Activated CD8-positive, alpha-beta memory T cell treated with anti-CD3 and anti-CD28 coated beads, Interleukin-2, amount 50 U/mL, for 1 hour (primary cell): ENCODE measurements around the gene TFAP2E.

ENCODE experiments used
- DNase-seq: peaks from one replicate; pipeline ENCODE4 v3.0.0-alpha.2; 2020; ENCODE audit errors: extremely low read depth

TFAP2E gene

DNA sequence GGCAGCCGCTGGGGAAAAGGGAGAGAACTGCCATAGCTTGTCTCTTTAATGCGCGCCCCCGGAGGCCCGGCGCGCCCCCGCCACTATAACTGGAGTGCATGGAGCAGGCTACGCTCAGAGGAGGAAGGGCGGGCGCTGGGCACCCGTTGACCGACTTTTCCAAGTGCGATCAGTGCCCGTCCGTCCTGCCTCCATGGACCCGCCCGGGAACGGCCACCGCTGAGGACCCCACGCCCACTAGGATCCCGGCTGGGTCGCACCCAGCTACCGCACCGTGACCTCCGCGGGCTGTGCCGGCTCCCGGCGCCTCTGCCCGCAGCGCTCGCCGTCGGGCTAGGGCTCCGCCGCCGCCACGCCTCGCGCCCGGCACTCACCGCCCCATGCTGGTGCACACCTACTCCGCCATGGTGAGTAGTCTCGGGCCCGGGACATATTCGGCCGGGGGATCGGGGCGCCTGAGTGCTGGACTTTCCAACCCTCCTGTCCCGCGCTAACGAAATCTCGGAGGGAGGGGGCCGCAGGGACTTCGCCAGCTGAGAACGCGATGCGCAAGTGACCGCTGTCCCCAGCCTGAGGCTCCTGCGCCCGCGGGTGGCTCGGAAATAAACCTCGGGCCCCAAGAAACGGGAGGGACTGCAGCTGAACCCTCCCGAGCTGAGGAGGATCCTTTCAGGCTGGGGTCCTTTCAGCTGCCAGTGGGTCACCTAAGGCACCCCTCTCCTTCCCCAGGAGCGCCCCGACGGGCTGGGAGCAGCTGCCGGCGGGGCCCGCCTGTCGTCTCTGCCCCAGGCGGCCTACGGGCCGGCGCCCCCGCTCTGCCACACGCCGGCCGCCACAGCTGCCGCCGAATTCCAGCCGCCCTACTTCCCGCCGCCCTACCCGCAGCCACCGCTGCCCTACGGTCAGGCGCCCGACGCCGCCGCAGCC lies at the start of gene TFAP2E:
Gene TFAP2E, plus strand, starts transcription at position 117 of the 927 bp plus-strand sequence. Its CDS starts 264 bp downstream, at position 381.
- no peak for DNase-seq

DNA sequence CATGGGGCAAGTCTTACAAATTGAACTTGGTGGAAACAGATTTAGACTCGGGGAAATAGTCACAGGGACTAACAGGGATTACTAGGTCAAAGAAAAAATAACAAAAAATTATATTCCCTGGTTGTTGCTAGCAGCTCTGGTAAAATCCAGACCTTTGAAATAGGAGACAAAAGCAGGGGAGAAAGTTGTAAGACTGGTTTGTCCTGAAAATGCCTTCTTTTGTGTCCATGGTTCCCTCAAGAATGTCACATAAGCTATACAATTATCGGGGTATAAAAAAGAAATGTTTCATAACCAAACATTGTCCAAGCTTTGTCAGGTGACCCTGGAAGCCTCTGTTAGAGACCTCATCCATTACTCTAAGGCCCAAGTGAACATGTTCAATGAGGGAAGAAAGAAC lies 49.0 kb upstream of the TFAP2E start:
- DNase-seq, result no peak

DNA sequence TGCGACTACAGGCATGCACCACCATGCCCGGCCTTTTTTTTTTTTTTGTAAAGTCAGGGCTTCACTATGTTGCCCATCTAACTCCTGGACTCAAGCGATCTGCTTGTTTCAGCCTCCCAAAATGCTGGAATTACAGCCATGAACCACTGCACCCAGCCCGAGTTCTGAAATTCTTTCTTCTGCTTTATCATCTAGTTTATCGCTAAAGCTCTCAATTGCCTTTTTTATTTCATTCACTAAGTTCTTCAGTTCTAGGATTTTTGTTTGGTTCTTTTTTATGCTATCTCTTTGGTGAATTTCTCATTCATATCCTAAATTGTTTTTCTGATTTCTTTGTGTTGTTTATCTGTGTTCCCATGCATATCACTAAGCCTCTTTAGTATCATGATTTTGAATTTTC lies 42.9 kb upstream of the TFAP2E start:
- DNase-seq, result no peak

DNA sequence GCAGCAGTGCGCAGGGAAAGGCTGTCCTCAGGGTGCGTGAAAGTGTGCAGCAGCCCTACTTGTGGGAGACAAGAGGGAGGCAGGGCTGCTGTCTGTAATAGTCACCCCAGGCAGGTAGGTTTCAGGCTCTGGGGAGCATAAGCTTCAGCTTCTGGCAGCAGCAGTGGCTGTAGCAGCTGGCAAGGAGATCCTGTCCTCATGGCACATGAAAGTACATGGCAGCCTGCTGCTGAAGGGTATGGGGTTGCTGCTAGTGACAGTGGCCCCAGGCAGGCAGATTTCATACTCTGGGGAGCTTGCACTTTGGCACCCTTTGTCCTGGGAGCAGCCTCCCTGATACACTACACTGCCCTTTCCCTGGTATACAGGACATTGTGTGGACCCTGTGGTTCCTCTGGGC lies 42.2 kb upstream of the TFAP2E start:
- no peak for DNase-seq

DNA sequence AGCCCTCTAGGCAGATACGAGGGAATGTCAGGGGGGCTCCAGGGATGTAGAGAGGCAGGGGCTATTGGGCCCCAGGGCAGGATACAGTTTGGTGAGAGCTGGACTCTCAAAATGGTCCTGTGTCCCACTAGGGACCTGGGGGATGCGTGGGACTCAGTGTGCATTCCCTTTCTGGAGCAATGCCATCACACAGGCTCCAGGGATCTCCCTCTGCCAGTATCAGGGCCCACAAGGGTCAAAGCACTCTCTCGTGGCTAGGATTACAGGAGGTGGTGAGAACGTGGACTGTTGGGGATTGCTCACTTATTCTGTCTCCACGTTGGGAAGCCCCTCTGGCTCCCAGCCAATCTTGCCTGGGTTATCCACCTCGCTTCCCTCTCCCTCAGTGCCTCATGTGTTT lies 41.7 kb upstream of the TFAP2E start:
- no peak for DNase-seq

DNA sequence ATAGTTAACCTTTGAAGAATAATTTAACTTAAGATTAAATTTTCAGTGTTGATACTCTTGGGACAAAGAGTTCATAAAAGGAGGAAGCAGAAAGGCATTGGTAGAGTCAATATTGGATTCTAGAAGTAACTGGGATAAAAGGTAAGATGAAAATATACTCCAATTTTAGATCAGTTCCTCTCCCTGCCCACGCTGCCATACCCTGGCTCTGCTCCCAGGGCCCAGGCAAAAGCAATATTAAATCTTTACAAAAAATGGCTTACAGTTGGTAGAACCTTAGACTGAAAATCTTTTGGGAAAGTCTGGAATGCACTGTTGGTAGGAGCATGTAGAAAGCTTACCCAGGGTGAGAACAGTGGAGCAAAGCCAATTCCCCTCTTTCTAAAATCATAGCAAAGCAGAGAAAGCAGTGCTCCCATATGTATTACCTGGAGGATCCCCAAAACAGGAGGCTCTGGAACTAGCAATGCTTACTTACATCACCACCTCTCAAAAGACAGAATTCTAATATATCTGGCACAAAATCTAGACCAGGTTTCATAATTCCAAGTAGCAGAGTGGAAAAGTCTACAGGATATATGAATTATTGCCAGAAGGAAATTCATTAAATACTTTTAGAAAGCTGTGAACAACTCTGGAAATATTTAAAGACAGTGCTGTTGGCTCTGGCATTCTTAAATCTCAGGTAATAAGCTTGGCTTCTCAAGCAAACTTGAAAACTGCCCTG lies 40.5 kb upstream of the TFAP2E start:
- DNase-seq, result no peak

DNA sequence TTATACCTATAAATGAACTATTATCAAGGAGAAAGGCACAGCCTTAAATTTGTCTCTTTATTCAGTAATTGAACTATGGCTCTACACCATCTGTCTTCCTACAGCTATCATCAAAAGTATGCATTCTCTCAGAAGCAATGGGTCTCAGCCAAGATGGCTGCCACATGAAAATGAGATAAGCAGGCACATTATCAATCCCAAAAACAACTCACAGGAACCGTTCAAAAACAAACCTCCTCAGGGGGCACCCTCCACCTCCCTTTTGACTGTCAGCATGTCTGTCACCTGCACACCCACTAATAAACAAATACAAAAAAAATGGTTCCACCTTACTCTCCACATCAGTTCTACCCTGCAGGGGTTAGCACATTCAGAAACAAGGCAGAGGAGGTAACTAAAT lies 39.5 kb upstream of the TFAP2E start:
- DNase-seq, result no peak

DNA sequence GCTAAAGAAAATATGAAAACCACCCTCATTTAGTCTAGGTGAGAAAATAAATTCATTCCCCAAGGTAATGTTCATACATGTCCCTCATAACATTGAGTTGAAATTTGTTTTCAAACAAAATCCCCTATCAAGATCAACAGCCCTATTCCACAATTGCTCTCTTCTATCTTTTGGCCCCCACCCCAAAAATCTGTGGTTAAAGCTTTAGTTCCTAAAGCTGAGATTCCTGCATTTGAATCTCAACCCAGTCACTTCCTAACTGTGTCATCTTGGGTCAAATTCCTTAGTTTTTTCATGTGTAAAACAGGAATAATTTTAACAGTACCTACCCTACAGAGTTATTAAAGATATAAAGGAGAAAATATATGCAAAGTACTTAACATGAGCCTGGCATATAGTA lies 37.9 kb upstream of the TFAP2E start:
- DNase-seq, result no peak

DNA sequence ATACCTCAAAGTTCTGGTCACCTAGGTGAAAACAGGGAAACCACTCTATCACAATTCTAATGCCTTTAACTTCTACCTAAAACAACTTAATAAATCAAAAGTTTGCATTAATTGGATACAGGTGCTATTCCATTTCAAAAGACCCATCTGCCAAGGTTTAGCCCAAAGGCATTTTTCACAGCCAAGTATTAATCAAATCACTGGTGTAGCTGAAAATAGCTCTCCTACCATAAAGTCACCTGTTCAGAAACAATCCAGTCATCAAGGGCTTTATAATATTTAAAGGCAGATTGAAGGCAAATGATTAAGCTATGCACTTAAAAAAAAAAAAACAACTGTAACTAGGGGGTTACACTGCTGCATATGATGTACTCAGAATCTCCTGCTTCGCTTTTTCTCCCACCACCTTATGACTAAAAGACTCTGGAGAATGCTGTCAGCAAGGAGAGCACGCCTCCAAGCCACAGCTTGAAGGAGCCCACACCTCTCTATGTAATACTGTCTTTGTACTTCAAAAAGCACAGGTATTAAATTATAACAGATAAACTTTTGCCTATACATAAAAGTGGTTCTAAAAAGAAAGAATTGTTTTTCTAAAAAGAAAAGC lies 36.5 kb upstream of the TFAP2E start:
- no peak for DNase-seq

DNA sequence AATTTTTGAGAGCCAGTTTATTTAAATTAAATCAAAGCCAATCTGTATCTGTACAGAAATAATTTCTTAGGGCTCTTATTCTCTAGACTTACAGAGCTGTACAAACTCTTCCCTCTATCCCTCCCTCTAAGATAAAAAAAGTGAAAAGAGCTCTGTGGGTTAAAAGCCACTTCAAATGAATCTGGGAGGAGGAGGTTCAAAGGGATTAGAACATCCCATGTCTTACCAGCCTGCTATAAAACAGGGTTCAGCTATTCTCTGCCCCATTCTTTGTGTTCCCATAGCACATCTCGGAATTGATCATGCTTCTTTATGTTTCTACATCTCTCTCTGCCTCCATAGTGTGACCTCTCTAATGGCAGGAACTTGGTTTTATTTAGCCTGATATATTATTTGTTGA lies 35.3 kb upstream of the TFAP2E start:
- no peak for DNase-seq

DNA sequence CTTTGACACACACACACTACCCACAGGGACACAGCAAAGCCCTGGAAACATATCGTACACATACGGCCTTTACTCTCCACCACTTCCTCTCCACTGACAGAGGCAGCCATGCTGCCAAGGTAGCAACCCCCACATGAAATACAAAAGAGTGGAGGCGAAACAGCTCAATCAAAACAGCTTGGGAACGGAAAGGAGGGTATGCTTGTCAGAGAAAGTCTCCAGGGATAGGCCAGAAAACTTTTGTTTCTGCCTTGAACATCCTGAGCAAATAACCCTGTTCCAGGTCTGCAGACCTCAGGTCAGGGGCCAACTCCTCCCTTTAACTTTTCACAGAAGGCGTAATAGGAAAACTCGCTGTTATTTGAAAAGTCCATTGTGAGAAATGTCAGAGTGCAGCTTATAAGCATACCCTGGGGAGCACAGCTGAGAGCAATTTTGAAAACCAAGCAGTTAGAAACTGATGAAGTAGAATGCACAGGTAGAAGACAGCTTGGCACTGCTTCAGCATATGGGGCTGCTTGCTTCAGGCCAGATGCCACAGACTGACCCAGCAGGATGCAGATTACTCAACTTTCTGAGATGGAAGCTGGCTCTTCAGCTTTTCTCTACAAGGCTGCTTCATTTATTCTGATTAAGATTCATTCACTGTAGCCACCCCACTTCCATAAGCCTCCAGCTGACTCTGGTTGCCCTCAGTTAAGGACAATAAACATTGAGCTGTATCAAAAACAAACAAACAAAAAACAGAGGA lies 33.9 kb upstream of the TFAP2E start:
- DNase-seq, result no peak

DNA sequence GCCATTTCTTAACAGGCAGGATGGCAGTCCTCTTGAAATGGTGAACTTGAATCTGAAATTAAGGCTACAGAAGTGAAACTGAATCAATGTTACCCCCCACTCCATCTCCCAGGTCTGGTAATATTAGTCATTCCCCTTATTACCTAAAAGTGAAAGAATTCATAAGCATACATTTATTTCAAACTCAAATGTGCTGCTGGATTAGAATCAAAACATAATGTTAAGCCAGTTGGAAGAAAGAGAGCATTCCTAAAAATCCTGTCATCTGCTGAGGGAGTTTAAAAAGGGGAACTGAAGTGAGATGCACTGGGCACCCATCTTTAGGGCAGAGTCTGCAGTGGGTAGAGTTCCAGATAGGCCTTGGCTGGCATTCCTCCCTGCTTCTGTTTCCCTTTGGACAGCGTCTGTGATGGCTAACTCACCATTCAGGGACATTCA lies 33.3 kb upstream of the TFAP2E start:
- no peak for DNase-seq

DNA sequence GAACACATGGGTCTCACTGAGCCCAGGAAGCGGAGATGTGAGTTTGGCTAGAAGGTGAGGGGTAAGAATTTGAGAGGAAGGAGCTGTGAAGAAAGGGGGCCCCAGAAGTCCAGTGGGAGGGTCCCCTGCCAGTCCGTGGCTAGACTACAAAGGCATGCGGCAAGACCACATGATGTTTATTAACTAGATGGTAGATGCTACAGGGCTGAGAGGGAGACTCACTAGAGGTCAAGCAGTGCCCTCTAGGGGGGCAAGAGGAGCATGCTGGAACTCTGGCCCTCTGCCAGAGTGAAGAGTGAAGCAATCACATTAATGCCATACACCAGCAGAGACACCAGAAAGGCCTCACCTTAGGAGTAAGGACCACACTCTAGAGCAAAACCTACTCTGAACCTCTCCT lies 28.1 kb upstream of the TFAP2E start:
- DNase-seq, result no peak

DNA sequence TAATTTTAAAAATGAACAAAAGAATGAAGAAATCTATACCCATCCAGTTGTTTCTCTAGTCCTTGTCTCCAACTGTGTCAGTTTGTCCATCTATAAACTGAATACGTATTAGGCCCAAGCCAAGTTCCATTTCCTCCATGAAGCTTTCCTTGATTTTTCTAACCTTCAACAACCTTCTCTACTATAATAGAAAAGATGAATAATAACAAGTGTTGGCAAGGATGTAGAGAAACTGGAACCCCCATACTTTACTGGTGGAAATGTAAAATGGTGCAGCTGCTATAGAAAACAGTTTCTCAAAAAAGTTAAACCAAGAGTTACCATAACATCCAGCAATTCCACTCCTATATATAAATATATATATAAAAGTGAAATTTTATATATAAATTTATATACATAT lies 26.5 kb upstream of the TFAP2E start:
- no peak for DNase-seq

DNA sequence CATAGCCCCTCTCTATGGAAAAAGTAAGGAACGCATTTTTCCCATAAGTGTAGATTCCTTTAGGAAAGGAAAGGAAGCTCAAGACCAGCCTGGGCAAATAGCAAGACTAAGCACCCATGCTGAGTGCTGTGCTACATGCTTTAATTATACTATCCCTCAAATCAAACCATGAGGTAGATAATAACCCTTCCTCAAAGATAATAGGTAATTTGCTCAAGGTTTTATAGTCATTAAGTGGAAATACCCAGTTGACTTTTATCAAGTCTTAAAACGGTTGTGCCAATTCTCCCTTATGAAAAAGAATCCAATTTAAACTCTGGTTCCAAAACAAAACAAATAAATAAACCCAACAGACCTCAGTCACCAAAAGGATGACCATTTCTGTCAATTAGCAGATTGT lies 19.3 kb upstream of the TFAP2E start:
- no peak for DNase-seq

DNA sequence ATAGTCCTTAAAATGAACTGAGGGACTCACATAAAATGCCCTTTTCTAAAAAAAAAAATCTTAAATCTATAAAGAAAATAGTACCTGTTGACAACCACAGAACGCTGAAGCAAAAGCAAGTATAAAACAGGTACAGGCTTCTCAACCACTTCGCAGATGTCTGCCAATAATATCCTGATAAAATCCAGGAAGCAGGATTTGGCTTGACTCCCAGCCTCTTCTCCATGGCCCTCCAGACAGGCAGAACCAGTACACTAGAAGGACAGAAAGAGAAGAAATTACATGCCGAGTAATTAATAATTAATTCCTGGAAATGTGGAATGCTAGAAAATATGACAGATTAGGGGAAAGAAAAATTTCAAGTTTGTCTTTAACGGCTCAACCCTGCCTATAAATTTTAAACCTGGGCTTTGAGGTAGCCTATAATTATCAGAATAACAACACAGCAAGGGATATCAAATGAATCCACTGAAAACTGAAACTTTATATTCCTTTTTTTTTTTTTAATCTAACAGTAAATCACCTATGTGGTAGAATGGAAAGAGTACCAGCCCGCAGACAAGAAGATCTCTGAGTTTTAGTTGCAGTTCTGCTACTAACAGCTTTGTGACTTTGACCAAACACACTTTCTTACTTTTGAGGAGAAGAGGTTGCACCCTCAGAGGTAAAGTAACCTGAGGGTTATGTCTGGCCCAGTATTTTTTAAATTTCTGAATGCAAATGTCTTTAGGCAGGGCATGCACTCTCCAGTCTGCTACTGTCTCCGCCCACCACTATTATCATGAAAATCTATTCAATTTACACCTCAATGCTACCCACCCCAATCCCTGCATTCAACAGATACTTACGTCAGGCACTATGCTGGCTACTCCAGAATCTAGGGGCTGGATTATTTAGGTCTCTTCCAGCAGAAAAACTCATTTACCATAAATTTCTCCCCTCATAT lies 18.6 kb upstream of the TFAP2E start:
- DNase-seq, result no peak

DNA sequence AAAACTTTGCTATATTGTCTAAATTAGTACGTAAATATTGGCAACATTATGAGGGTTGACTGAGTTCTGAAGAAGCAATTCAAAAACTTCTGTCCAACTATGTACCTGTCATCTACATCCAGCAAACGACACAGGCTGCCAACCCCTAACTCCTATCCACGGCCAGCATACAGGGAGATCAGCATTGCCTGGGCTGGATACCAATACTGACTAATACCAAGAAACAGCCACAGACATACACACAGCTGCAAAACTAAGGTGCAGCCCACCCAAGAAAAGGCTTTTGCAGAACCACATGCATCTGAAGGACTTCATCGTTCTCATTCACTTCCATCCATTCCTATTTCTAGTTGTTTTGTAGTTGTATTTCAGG lies 17.9 kb upstream of the TFAP2E start:
- no peak for DNase-seq

DNA sequence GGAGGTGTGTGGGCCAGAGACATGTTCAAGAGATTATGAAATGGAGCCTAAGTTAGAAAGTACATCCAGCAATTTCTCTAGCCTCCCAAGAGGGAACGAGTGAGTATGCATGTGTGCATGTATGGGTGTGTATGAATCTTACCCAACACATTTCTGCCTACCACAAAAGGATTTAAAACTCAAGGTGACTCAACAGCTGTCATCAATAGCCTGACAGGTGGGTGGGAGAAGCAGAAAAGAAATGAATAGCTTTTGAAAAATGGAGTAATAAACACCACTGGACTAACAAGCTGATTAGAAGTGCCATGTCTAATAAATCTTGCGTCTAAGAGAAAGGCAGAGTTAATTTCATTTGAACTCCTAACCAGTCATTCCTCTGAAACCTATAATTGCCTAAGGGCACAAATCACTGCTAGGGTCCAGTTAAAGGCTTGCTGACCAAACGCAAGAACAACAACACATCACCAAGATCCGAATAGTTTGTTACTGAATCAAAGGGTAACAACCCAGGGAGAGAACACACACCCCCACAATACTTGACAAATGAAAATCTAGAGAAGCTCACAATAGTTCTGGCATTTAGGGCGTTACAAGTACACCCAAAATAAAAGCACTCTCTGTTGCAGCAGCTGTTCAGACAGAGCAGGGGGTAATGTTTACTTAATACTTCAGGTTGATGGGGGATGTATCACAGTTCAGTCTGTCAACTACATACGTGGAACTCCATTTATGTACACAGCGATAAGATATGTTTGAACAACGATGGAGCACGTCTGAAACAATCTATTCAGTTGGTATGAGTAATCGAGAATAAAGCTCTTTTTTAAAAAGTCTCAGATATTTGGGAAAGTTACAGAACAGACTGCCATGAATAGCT lies 17.3 kb upstream of the TFAP2E start:
- DNase-seq, result no peak

DNA sequence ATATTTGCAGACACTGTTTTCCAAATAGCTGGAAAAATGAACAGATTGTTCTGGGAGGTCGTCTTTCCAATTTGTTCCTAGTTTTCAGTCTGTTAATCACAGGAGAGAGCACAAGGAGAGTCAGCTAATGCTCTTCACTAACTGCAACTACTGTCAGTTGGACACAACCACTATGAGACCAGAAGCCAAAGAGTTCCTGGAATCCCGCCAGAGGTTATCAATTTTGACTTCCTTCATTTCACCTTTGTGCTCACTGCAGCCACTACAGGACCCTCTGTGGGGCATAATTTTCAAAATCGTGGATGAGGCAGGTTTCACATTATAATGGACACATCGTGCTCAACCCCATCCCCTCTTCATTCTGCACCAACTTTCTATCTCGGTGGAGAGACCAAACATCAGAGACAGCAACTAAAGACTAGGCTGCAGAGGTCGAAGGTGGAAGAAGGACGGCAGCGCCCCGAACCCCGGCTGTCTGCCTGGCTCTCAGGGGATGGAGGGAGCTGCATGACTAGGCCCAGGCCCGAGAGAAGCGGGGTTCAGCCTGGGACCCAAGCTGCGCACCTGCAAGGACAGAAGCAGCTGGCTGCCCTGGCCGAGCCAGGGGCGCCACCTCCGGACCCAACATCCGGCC lies 16.5 kb upstream of the TFAP2E start:
- DNase-seq, result no peak
